ENCODE measurements around the gene ZNF35. TPM values are rescaled to one million over a fixed set of nuclear protein-coding genes. Genes with fewer than 3 reads are reported as not detected.
"Not testable (repeated sequence)": the region's sequence is repeated elsewhere in the genome, so short reads cannot be mapped to it uniquely, and the experiment has no call there.

The ZNF35 gene
- total and polyA plus RNA-seq, 9 donors: 2.7 to 14.2 (median 6.4) TPM

GRCh38 chr3:44665173-44665572, 16.6 kb downstream of the ZNF35 start:
- Histone ChIP-seq H3K4me1 (ENCODE audit: insufficient read depth) (no peaks in the 10 kb centered on the region), H3K36me3 (no peaks in the 10 kb centered on the region), H3K27me3 (no peaks in the 10 kb centered on the region), H3K4me3 (no peak overlapping the region), H3K9me3 (peaks cover 0 to 5% of the 10 kb centered on the region in 2 donors), H3K27ac (no peak overlapping the region)
- no peak for TF ChIP-seq CTCF (IDR thresholded peaks at IDR 0.05)
- TF ChIP-seq EP300 (IDR thresholded peaks at IDR 0.05): no peak
- no peak for TF ChIP-seq POLR2A (IDR thresholded peaks at IDR 0.05)
- intact Hi-C loops (cut with DNase I): no loop called here
- WGBS, 3 donors: 95 to 98% (median 98%) methylated on average over 3 of the region's 3 CpGs
- DNase-seq: no peak

- TF ChIP-seq POLR2A (IDR thresholded peaks at IDR 0.05): no peak
- 92 to 94% (median 92%) methylated on average over 4 of the region's 4 CpGs for WGBS, 3 donors
- no peak for DNase-seq
- no peak overlapping the region for H3K27ac ChIP-seq
- no peak overlapping the region for H3K4me3 ChIP-seq
- H3K9me3 ChIP-seq: no peaks in the 10 kb centered on the region
- intact Hi-C loops (cut with DNase I): no loop called here
- H3K4me1 ChIP-seq (ENCODE audit: insufficient read depth): no peaks in the 10 kb centered on the region
- no peaks in the 10 kb centered on the region for H3K27me3 ChIP-seq
- no peaks in the 10 kb centered on the region for H3K36me3 ChIP-seq
These were observed 17.8 kb downstream of the ZNF35 start for GRCh38 chr3:44666346-44666745.

- Histone ChIP-seq H3K36me3 (no peaks in the 10 kb centered on the region), H3K4me1 (ENCODE audit: insufficient read depth) (no peaks in the 10 kb centered on the region), H3K4me3 (no peak overlapping the region), H3K27ac (no peak overlapping the region), H3K9me3 (peaks cover 0 to 2% of the 10 kb centered on the region in 2 donors), H3K27me3 (no peaks in the 10 kb centered on the region)
- DNase-seq: no peak
- 83 to 86% (median 84%) methylated on average over 6 of the region's 6 CpGs for WGBS, 3 donors
- intact Hi-C loops (cut with DNase I): loop anchor here in 1 of 4 donors (10.0 kb wide), 1 partner anchor 525 kb away; no protein-coding TSS in a partner anchor
- TF ChIP-seq POLR2A (IDR thresholded peaks at IDR 0.05): no peak
- TF ChIP-seq CTCF (IDR thresholded peaks at IDR 0.05): no peak
- TF ChIP-seq EP300 (IDR thresholded peaks at IDR 0.05): no peak
These were observed 21.2 kb downstream of the ZNF35 start for GRCh38 chr3:44669760-44670159.

- intact Hi-C loops (cut with DNase I): loop anchor here in 1 of 4 donors (10.0 kb wide), 1 partner anchor 521 kb away; no protein-coding TSS in a partner anchor
- not testable (repeated sequence) for H3K9me3 ChIP-seq; H3K4me1 ChIP-seq (ENCODE audit: insufficient read depth); H3K27me3 ChIP-seq; H3K27ac ChIP-seq; H3K4me3 ChIP-seq; DNase-seq; H3K36me3 ChIP-seq
- 89 to 95% (median 91%) methylated on average over 8 of the region's 8 CpGs for WGBS, 3 donors
These were observed 24.9 kb downstream of the ZNF35 start for GRCh38 chr3:44673466-44673865.

GRCh38 chr3:44674211-44674610, 25.7 kb downstream of the ZNF35 start:
- Histone ChIP-seq H3K36me3 (no peaks in the 10 kb centered on the region), H3K4me1 (ENCODE audit: insufficient read depth) (no peaks in the 10 kb centered on the region), H3K4me3 (no peak overlapping the region), H3K9me3 (peaks cover 0 to 3% of the 10 kb centered on the region in 2 donors), H3K27ac (no peak overlapping the region), H3K27me3 (no peaks in the 10 kb centered on the region)
- 58 to 71% (median 62%) methylated on average over 2 of the region's 2 CpGs for WGBS, 3 donors
- TF ChIP-seq POLR2A (IDR thresholded peaks at IDR 0.05) (no peak), CTCF (IDR thresholded peaks at IDR 0.05) (no peak), EP300 (IDR thresholded peaks at IDR 0.05) (no peak)
- intact Hi-C loops (cut with DNase I): loop anchor here in 1 of 4 donors (10.0 kb wide), 1 partner anchor 521 kb away; no protein-coding TSS in a partner anchor
- DNase-seq: no peak
